Measurements from ENCODE around the gene FTO.

The FTO gene

GRCh38 chr16:54193665-54194333, 489.8 kb downstream of the FTO start:
- DNase-seq, result peak; percentile 75

GRCh38 chr16:54194334-54194743, 490.4 kb downstream of the FTO start:
- DNase-seq, result no peak

GRCh38 chr16:54197758-54198157, 493.8 kb downstream of the FTO start:
- DNase-seq, result no peak

GRCh38 chr16:54199487-54200160, 495.7 kb downstream of the FTO start:
- DNase-seq, result no peak

- DNase-seq, result no peak
Observed at GRCh38 chr16:54200161-54200534, 496.2 kb downstream of the FTO start.

GRCh38 chr16:54200720-54201119, 496.8 kb downstream of the FTO start:
- no peak for DNase-seq

GRCh38 chr16:54201200-54201599, 497.2 kb downstream of the FTO start:
- DNase-seq, result no peak

Data from NCI-H1105 treated with DMSO at 0.1 percent for 48 hours (cell line).